ENCODE data around the gene RPL7L1.

RPL7L1 gene

GRCh38 chr6:42860036-42860435 is 19.4 kb upstream of the RPL7L1 start:
- Histone ChIP-seq H3K4ac (ENCODE audit: low read depth in 1 of 2, low read length in 2 of 2) (no peak overlapping the region), H2BK12ac (ENCODE audit: low read length in 2 of 2) (no peak overlapping the region), H2AK5ac (ENCODE audit: low read length, severe bottlenecking) (no peak overlapping the region), H3K4me1 (ENCODE audit: control insufficient read depth, insufficient read depth, low read depth, low read length) (no peaks in the 10 kb centered on the region), H3K27ac (ENCODE audit: low read length, poor library complexity, severe bottlenecking) (no peak overlapping the region), H3K9me3 (ENCODE audit: control insufficient read depth, low read length) (no peaks in the 10 kb centered on the region), H3K4me3 (ENCODE audit: insufficient read depth in 1 of 2, low read depth in 1 of 2, low read length in 2 of 2) (no peak overlapping the region), H3K4me2 (ENCODE audit: low read length, poor library complexity, severe bottlenecking) (no peak overlapping the region), H4K91ac (ENCODE audit: low read length) (no peak overlapping the region), H4K8ac (ENCODE audit: low read length) (no peak overlapping the region), H3K27me3 (ENCODE audit: control insufficient read depth in 1 of 2, insufficient read depth in 1 of 2, low read length in 2 of 2) (no peaks in the 10 kb centered on the region), H2AFZ (ENCODE audit: low read depth, low read length) (no peak overlapping the region), H3K9ac (ENCODE audit: low read length) (no peak overlapping the region), H3K36me3 (ENCODE audit: control insufficient read depth in 1 of 2, insufficient read depth in 2 of 2, low read depth in 1 of 2, low read length in 2 of 2) (peaks cover 41 to 79% of the 10 kb centered on the region in 2 experiments), H2BK5ac (ENCODE audit: low read depth, low read length, poor library complexity, severe bottlenecking) (no peak overlapping the region), H3K14ac (ENCODE audit: low read length in 2 of 2) (no peak overlapping the region), H3K23ac (ENCODE audit: low read length in 2 of 2) (no peak overlapping the region), H3K79me1 (replicated peaks; ENCODE audit: low read length, poor library complexity, severe bottlenecking) (no peaks in the 10 kb centered on the region), H3K18ac (ENCODE audit: low read depth in 1 of 2, low read length in 2 of 2) (no peak overlapping the region), H2BK15ac (ENCODE audit: low read depth, poor library complexity, severe bottlenecking) (no peak overlapping the region), H2BK120ac (ENCODE audit: low read depth, low read length) (no peak overlapping the region)
- DNase-seq = no peak
- WGBS = no CpG with 5 or more reads among the region's 1 CpG

- no peak overlapping the region for H2AK5ac ChIP-seq (ENCODE audit: low read length, severe bottlenecking)
- H3K27ac ChIP-seq (ENCODE audit: low read length, poor library complexity, severe bottlenecking) = no peak overlapping the region
- H4K91ac ChIP-seq (ENCODE audit: low read length) = no peak overlapping the region
- WGBS = 95% methylated on average over 6 of the region's 6 CpGs
- no peak overlapping the region for H2BK12ac ChIP-seq (ENCODE audit: low read length in 2 of 2)
- no peaks in the 10 kb centered on the region for H3K9me3 ChIP-seq (ENCODE audit: control insufficient read depth, low read length)
- H3K4ac ChIP-seq (ENCODE audit: low read depth in 1 of 2, low read length in 2 of 2) = no peak overlapping the region
- H3K18ac ChIP-seq (ENCODE audit: low read depth in 1 of 2, low read length in 2 of 2) = no peak overlapping the region
- H2BK15ac ChIP-seq (ENCODE audit: low read depth, poor library complexity, severe bottlenecking) = no peak overlapping the region
- no peak overlapping the region for H3K4me3 ChIP-seq (ENCODE audit: insufficient read depth in 1 of 2, low read depth in 1 of 2, low read length in 2 of 2)
- H3K14ac ChIP-seq (ENCODE audit: low read length in 2 of 2) = no peak overlapping the region
- H3K27me3 ChIP-seq (ENCODE audit: control insufficient read depth in 1 of 2, insufficient read depth in 1 of 2, low read length in 2 of 2) = no peaks in the 10 kb centered on the region
- H3K4me2 ChIP-seq (ENCODE audit: low read length, poor library complexity, severe bottlenecking) = no peak overlapping the region
- H2BK120ac ChIP-seq (ENCODE audit: low read depth, low read length) = no peak overlapping the region
- no peak for DNase-seq
- H2AFZ ChIP-seq (ENCODE audit: low read depth, low read length) = no peak overlapping the region
- H4K8ac ChIP-seq (ENCODE audit: low read length) = no peak overlapping the region
- no peak overlapping the region for H2BK5ac ChIP-seq (ENCODE audit: low read depth, low read length, poor library complexity, severe bottlenecking)
- H3K36me3 ChIP-seq (ENCODE audit: control insufficient read depth in 1 of 2, insufficient read depth in 2 of 2, low read depth in 1 of 2, low read length in 2 of 2) = peaks cover 42 to 78% of the 10 kb centered on the region in 2 experiments
- H3K79me1 ChIP-seq (replicated peaks; ENCODE audit: low read length, poor library complexity, severe bottlenecking) = no peaks in the 10 kb centered on the region
- H3K4me1 ChIP-seq (ENCODE audit: control insufficient read depth, insufficient read depth, low read depth, low read length) = no peaks in the 10 kb centered on the region
- no peak overlapping the region for H3K9ac ChIP-seq (ENCODE audit: low read length)
- no peak overlapping the region for H3K23ac ChIP-seq (ENCODE audit: low read length in 2 of 2)
These were observed 18.9 kb upstream of the RPL7L1 start for GRCh38 chr6:42860481-42860880.

GRCh38 chr6:42864602-42865001 is 14.8 kb upstream of the RPL7L1 start:
- 96% methylated on average over 8 of the region's 8 CpGs for WGBS
- Histone ChIP-seq H3K18ac (ENCODE audit: low read depth in 1 of 2, low read length in 2 of 2) (no peak overlapping the region), H3K36me3 (ENCODE audit: control insufficient read depth in 1 of 2, insufficient read depth in 2 of 2, low read depth in 1 of 2, low read length in 2 of 2) (peaks cover 30 to 80% of the 10 kb centered on the region in 2 experiments), H3K9me3 (ENCODE audit: control insufficient read depth, low read length) (no peaks in the 10 kb centered on the region), H3K23ac (ENCODE audit: low read length in 2 of 2) (no peak overlapping the region), H2AK5ac (ENCODE audit: low read length, severe bottlenecking) (no peak overlapping the region), H3K4me2 (ENCODE audit: low read length, poor library complexity, severe bottlenecking) (no peak overlapping the region), H4K8ac (ENCODE audit: low read length) (no peak overlapping the region), H3K4ac (ENCODE audit: low read depth in 1 of 2, low read length in 2 of 2) (no peak overlapping the region), H2BK5ac (ENCODE audit: low read depth, low read length, poor library complexity, severe bottlenecking) (no peak overlapping the region), H3K4me1 (ENCODE audit: control insufficient read depth, insufficient read depth, low read depth, low read length) (no peaks in the 10 kb centered on the region), H2BK15ac (ENCODE audit: low read depth, poor library complexity, severe bottlenecking) (no peak overlapping the region), H3K14ac (ENCODE audit: low read length in 2 of 2) (no peak overlapping the region), H2BK120ac (ENCODE audit: low read depth, low read length) (no peak overlapping the region), H2BK12ac (ENCODE audit: low read length in 2 of 2) (no peak overlapping the region), H4K91ac (ENCODE audit: low read length) (no peak overlapping the region), H3K79me1 (replicated peaks; ENCODE audit: low read length, poor library complexity, severe bottlenecking) (no peaks in the 10 kb centered on the region), H2AFZ (ENCODE audit: low read depth, low read length) (no peak overlapping the region), H3K9ac (ENCODE audit: low read length) (no peak overlapping the region), H3K4me3 (ENCODE audit: insufficient read depth in 1 of 2, low read depth in 1 of 2, low read length in 2 of 2) (no peak overlapping the region), H3K27ac (ENCODE audit: low read length, poor library complexity, severe bottlenecking) (no peak overlapping the region), H3K27me3 (ENCODE audit: control insufficient read depth in 1 of 2, insufficient read depth in 1 of 2, low read length in 2 of 2) (no peaks in the 10 kb centered on the region)
- DNase-seq = no peak

DNA sequence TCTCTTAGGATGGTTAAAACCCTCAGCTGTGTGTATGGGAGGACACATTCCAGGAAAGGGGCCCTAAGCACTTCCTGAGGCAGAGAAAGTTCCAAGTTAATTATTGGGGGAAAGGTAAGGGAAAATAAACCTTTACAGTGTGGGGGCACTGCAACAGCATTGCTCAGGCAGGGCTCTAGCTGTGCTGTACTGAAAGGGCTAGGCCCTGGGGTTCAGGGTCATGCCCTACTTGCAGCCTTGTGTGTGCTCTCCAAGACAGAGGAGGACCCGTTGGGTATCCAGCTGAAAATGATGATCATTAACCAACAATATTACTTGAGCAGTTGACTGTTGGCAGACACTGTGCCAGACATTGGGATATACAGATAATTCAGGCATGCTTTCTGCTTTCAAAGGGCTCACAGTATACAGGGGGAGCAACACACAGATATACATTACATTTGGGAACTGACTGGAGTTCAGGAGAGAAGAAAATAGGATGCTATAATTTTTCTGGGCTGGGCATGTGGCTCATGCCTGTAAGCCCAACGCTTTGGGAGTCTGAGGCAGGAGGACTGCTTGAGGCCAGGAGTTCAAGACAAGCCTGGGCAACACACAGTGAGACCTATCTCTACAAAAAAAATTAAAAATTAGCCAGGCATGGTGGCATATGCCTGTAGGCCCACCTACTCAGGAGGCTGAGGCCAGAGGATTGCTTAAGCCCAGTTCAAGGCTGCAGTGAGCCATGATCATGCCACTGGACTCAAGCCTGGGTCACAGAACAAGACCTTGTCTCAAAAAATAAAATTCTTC is 9.1 kb upstream of the RPL7L1 start:
- Histone ChIP-seq H3K9me3 (ENCODE audit: control insufficient read depth, low read length) (no peaks in the 10 kb centered on the region), H3K14ac (ENCODE audit: low read length in 2 of 2) (no peak overlapping the region), H3K4ac (ENCODE audit: low read depth in 1 of 2, low read length in 2 of 2) (no peak overlapping the region), H2BK15ac (ENCODE audit: low read depth, poor library complexity, severe bottlenecking) (no peak overlapping the region), H3K36me3 (ENCODE audit: control insufficient read depth in 1 of 2, insufficient read depth in 2 of 2, low read depth in 1 of 2, low read length in 2 of 2) (peaks cover 5 to 43% of the 10 kb centered on the region in 2 experiments), H3K79me1 (replicated peaks; ENCODE audit: low read length, poor library complexity, severe bottlenecking) (no peaks in the 10 kb centered on the region), H4K91ac (ENCODE audit: low read length) (no peak overlapping the region), H3K23ac (ENCODE audit: low read length in 2 of 2) (no peak overlapping the region), H3K18ac (ENCODE audit: low read depth in 1 of 2, low read length in 2 of 2) (no peak overlapping the region), H3K9ac (ENCODE audit: low read length) (no peak overlapping the region), H3K4me3 (ENCODE audit: insufficient read depth in 1 of 2, low read depth in 1 of 2, low read length in 2 of 2) (no peak overlapping the region), H3K4me1 (ENCODE audit: control insufficient read depth, insufficient read depth, low read depth, low read length) (peaks cover 2% of the 10 kb centered on the region), H2AK5ac (ENCODE audit: low read length, severe bottlenecking) (no peak overlapping the region), H4K8ac (ENCODE audit: low read length) (peak overlapping the region; percentile 29), H2BK12ac (ENCODE audit: low read length in 2 of 2) (no peak overlapping the region), H3K27ac (ENCODE audit: low read length, poor library complexity, severe bottlenecking) (no peak overlapping the region), H2BK120ac (ENCODE audit: low read depth, low read length) (no peak overlapping the region), H3K4me2 (ENCODE audit: low read length, poor library complexity, severe bottlenecking) (no peak overlapping the region), H2BK5ac (ENCODE audit: low read depth, low read length, poor library complexity, severe bottlenecking) (no peak overlapping the region), H3K27me3 (ENCODE audit: control insufficient read depth in 1 of 2, insufficient read depth in 1 of 2, low read length in 2 of 2) (no peaks in the 10 kb centered on the region), H2AFZ (ENCODE audit: low read depth, low read length) (no peak overlapping the region)
- DNase-seq = no peak
- WGBS = 76% methylated on average over 2 of the region's 2 CpGs

Data from mesenchymal stem cell (in vitro differentiated cells and primary cell).